NT2/D1 (cell line): Measurements from ENCODE around the gene GRHL3.

ENCODE experiments used
- DNase-seq: peaks from one replicate; pipeline ENCODE4 v3.0.0-alpha.2; 2011; ENCODE audit warnings: low read depth, low spot score
- H3K27me3 ChIP-seq: 2 replicates; pipeline ENCODE4 v1.6.0; 2011; ENCODE audit warnings: mild to moderate bottlenecking; ENCODE audit not compliant: insufficient read length, insufficient read depth
- H3K36me3 ChIP-seq: 2 replicates; pipeline ENCODE4 v1.6.1; 2011; ENCODE audit warnings: mild to moderate bottlenecking, low read length, mixed read lengths; ENCODE audit not compliant: insufficient read depth, insufficient read length
- H3K4me1 ChIP-seq: 2 replicates; pipeline ENCODE4 v1.5.1; 2011; ENCODE audit not compliant: insufficient read depth, insufficient read length
- H3K4me3 ChIP-seq: 2 replicates; pipeline ENCODE4 v1.5.1; 2011; ENCODE audit warnings: low read depth; ENCODE audit not compliant: insufficient read length
- H3K9ac ChIP-seq: 2 replicates; pipeline ENCODE4 v1.6.0; 2011; ENCODE audit warnings: low read depth; ENCODE audit not compliant: insufficient read length
- H3K9me3 ChIP-seq: 2 replicates; pipeline ENCODE4 v1.5.1; 2011; ENCODE audit warnings: mild to moderate bottlenecking, low read length; ENCODE audit not compliant: insufficient read depth
- SUZ12 ChIP-seq: IDR thresholded peaks from 2 replicates; pipeline ENCODE4 v1.6.1; 2011; ENCODE audit not compliant: insufficient read length, insufficient read depth; ENCODE audit errors: extremely low read depth
- YY1 ChIP-seq: IDR thresholded peaks from 2 replicates; pipeline ENCODE4 v1.6.1; 2011; ENCODE audit not compliant: insufficient read length, insufficient read depth
- ZNF274 ChIP-seq: IDR thresholded peaks from 2 replicates; pipeline ENCODE4 v1.6.1; 2011; ENCODE audit warnings: mild to moderate bottlenecking, low read depth, low read length

The GRHL3 gene

GRCh38 chr1:24381256-24381655 is 62.1 kb downstream of the GRHL3 start:
- H3K27me3 ChIP-seq: no peaks in the 10 kb centered on the region
- DNase-seq: no peak
- H3K4me1 ChIP-seq: no peaks in the 10 kb centered on the region
- H3K9ac ChIP-seq: no peak overlapping the region
- no peak for TF ChIP-seq SUZ12
- no peak for TF ChIP-seq ZNF274
- TF ChIP-seq YY1: no peak
- H3K36me3 ChIP-seq: peaks cover 42% of the 10 kb centered on the region
- H3K4me3 ChIP-seq: no peak overlapping the region
- peaks cover 2% of the 10 kb centered on the region; the same call in 1 of the 2 replicates for H3K9me3 ChIP-seq

GRCh38 chr1:24382165-24382577 is 63.0 kb downstream of the GRHL3 start:
- Histone ChIP-seq H3K27me3 (no peaks in the 10 kb centered on the region), H3K36me3 (peaks cover 46% of the 10 kb centered on the region), H3K9me3 (peaks cover 11% of the 10 kb centered on the region; the same call in 1 of the 2 replicates), H3K4me3 (no peak overlapping the region), H3K4me1 (no peaks in the 10 kb centered on the region), H3K9ac (no peak overlapping the region)
- DNase-seq: no peak
- TF ChIP-seq YY1: no peak
- TF ChIP-seq ZNF274: no peak
- TF ChIP-seq SUZ12: no peak

- Histone ChIP-seq H3K9me3 (peaks cover 15% of the 10 kb centered on the region; the same call in 1 of the 2 replicates), H3K9ac (no peak overlapping the region), H3K4me3 (no peak overlapping the region), H3K4me1 (no peaks in the 10 kb centered on the region), H3K27me3 (no peaks in the 10 kb centered on the region), H3K36me3 (peaks cover 47% of the 10 kb centered on the region)
- TF ChIP-seq SUZ12: no peak
- no peak for TF ChIP-seq ZNF274
- TF ChIP-seq YY1: no peak
- DNase-seq: no peak
These were observed 64.3 kb downstream of the GRHL3 start for GRCh38 chr1:24383381-24383940.

GRCh38 chr1:24384251-24385090 is 65.3 kb downstream of the GRHL3 start:
- no peaks in the 10 kb centered on the region for H3K4me1 ChIP-seq
- H3K36me3 ChIP-seq: peaks cover 41% of the 10 kb centered on the region
- no peak for DNase-seq
- no peak overlapping the region for H3K4me3 ChIP-seq
- peaks cover 15% of the 10 kb centered on the region; the same call in 1 of the 2 replicates for H3K9me3 ChIP-seq
- H3K27me3 ChIP-seq: no peaks in the 10 kb centered on the region
- no peak overlapping the region for H3K9ac ChIP-seq
- no peak for TF ChIP-seq SUZ12
- no peak for TF ChIP-seq YY1
- TF ChIP-seq ZNF274: no peak

GRCh38 chr1:24385160-24385940 is 66.2 kb downstream of the GRHL3 start:
- TF ChIP-seq YY1: no peak
- TF ChIP-seq SUZ12: no peak
- TF ChIP-seq ZNF274: no peak
- no peak for DNase-seq
- no peaks in the 10 kb centered on the region for H3K4me1 ChIP-seq
- H3K27me3 ChIP-seq: no peaks in the 10 kb centered on the region
- peaks cover 39% of the 10 kb centered on the region for H3K36me3 ChIP-seq
- no peak overlapping the region for H3K4me3 ChIP-seq
- H3K9ac ChIP-seq: no peak overlapping the region
- peaks cover 15% of the 10 kb centered on the region; the same call in 1 of the 2 replicates for H3K9me3 ChIP-seq

GRCh38 chr1:24386241-24386640 is 67.1 kb downstream of the GRHL3 start:
- no peak for TF ChIP-seq SUZ12
- TF ChIP-seq ZNF274: no peak
- TF ChIP-seq YY1: no peak
- H3K9me3 ChIP-seq: peaks cover 15% of the 10 kb centered on the region; the same call in 1 of the 2 replicates
- H3K4me3 ChIP-seq: no peak overlapping the region
- peaks cover 44% of the 10 kb centered on the region for H3K36me3 ChIP-seq
- DNase-seq: no peak
- H3K27me3 ChIP-seq: no peaks in the 10 kb centered on the region
- no peaks in the 10 kb centered on the region for H3K4me1 ChIP-seq
- H3K9ac ChIP-seq: no peak overlapping the region
